Lung (tissue), 12 donors: ENCODE results near the gene UBN1. TPM values are rescaled to one million over a fixed set of nuclear protein-coding genes. Genes with fewer than 3 reads are reported as not detected.

Experiments
- ATAC-seq: fragments of 200-7000 bp; cut with Tn5 transposase; one replicate; pipeline ENCODE4 v1.9.1; 2020; ENCODE audit warnings: moderate number of reproducible peaks; ENCODE audit not compliant: insufficient read depth, low FRiP score
- DNase-seq, 3 donors: peaks; one replicate each; pipeline ENCODE4 v3.0.0-alpha.2; 2013 to 2017
- H3K27ac ChIP-seq, 2 donors: one replicate each; pipeline ENCODE4 v1.5.1; 2013; ENCODE audit warnings: mild to moderate bottlenecking in 2 of 2, moderate library complexity in 2 of 2, control low read depth in 1 of 2, inconsistent platforms in 1 of 2, low read depth in 1 of 2, low read length in 1 of 2
- H3K27me3 ChIP-seq, 3 donors: one replicate each; pipeline ENCODE4 v1.5.1; 2013; ENCODE audit warnings: low read length in 2 of 3; ENCODE audit not compliant: control insufficient read depth in 3 of 3, insufficient read depth in 3 of 3
- H3K36me3 ChIP-seq, 4 donors: one replicate each; pipeline ENCODE4 v1.5.1; 2013; ENCODE audit warnings: low read length in 4 of 4, mild to moderate bottlenecking in 1 of 4, moderate library complexity in 1 of 4; ENCODE audit not compliant: control insufficient read depth in 4 of 4, insufficient read depth in 4 of 4
- H3K4me1 ChIP-seq, 5 donors: one replicate each; pipeline ENCODE4 v1.5.1; 2013; ENCODE audit warnings: low read length in 5 of 5, mild to moderate bottlenecking in 2 of 5, moderate library complexity in 1 of 5; ENCODE audit not compliant: control insufficient read depth in 5 of 5, insufficient read depth in 5 of 5
- H3K4me3 ChIP-seq: one replicate; pipeline ENCODE4 v1.5.1; 2013; ENCODE audit warnings: mild to moderate bottlenecking, control low read depth, moderate library complexity
- H3K9ac ChIP-seq, 2 donors: one replicate each; pipeline ENCODE4 v1.5.1; 2013; ENCODE audit warnings: low read length in 2 of 2, control low read depth in 1 of 2; ENCODE audit not compliant: insufficient read depth in 1 of 2
- H3K9me3 ChIP-seq, 4 donors: one replicate each; pipeline ENCODE4 v1.5.1; 2013; ENCODE audit warnings: low read length in 3 of 4, mild to moderate bottlenecking in 1 of 4, moderate library complexity in 1 of 4; ENCODE audit not compliant: control insufficient read depth in 4 of 4, insufficient read depth in 3 of 4
- WGBS, 2 donors: extraction: QIAGEN DNeasy Blood & Tissue Kit; methylation state at CpG; one replicate each; pipeline ENCODE4 v1.1.7; 2013; 5-methylcytosine and 5-hydroxymethylcytosine counted together
- polyA plus RNA-seq, 2 donors: library from polyadenylated mRNA; stranded (reverse); fragments of 200-250 nt; gene quantifications; one replicate each; pipeline ENCODE4 v1.2.1, GENCODE V29; 2013
- total RNA-seq, 2 donors: library from RNA; depleted of rRNA in 1 of 2; stranded (reverse); fragments of >200 nt in 1 of 2; gene quantifications; one replicate each; pipeline ENCODE4 v1.2.1, GENCODE V29; 2014 to 2021
- TF ChIP-seq, protein P1 (sequence below): IDR thresholded peaks from 2 replicates; pipeline ENCODE4 v1.5.1; 2012; ENCODE audit warnings: mild to moderate bottlenecking; ENCODE audit errors: control extremely low read depth, extremely low read depth
- donor health status: control.
- donor health status: control.
- donor health status: Bipolar disorder and iron deficiency.
- donor health status: healthy.
- donor health status: DM: yes; HTN: yes; CAD: no.

The UBN1 gene
- total and polyA plus RNA-seq, 4 donors = 13.3 to 37.8 (median 19.9) TPM

DNA sequence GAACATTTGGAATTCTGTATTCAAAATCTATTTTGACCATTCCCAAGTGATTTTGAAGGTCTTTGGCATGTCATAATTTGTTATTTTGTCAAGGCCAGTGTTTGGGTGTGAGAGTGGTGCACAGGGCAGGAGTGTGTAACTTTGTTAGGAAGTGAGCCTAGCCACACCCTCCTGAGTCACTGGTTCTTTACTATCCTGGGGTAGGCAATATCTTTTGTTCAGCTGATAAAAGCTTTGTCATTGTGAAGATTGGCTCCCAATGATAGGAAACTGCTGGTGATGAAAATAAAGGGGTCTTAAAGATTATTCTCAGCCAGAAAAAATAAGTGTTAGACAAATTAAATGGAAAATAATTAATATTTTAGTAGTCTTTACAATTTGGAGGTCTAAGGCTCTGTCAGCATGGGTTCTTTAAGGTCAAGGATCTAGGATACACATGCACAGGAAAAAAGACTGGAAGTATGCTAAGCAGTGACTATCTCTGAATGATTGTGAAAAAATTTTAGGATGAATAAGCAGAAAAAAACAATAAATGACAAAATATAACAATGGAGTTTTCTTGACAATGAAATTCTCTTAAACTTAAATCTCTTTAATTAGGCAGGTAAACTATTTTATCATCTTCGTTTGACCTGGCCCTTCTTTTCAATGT, 5.1 kb downstream of the UBN1 start:
- Histone ChIP-seq H3K4me1 (peaks cover 7 to 18% (median 14%) of the 10 kb centered on the region in 5 donors), H3K27ac (peak overlapping the region; percentile 9 to 50), H3K4me3 (no peak overlapping the region), H3K27me3 (no peaks in the 10 kb centered on the region), H3K9me3 (no peaks in the 10 kb centered on the region), H3K36me3 (peaks cover 2 to 33% (median 18%) of the 10 kb centered on the region in 4 donors), H3K9ac (no peak overlapping the region)
- DNase-seq (no peak), ATAC-seq (no peak)
- 75 to 90% methylated on average over 1 of the region's 1 CpG for WGBS, 2 donors
- TF ChIP-seq, protein P1, sequence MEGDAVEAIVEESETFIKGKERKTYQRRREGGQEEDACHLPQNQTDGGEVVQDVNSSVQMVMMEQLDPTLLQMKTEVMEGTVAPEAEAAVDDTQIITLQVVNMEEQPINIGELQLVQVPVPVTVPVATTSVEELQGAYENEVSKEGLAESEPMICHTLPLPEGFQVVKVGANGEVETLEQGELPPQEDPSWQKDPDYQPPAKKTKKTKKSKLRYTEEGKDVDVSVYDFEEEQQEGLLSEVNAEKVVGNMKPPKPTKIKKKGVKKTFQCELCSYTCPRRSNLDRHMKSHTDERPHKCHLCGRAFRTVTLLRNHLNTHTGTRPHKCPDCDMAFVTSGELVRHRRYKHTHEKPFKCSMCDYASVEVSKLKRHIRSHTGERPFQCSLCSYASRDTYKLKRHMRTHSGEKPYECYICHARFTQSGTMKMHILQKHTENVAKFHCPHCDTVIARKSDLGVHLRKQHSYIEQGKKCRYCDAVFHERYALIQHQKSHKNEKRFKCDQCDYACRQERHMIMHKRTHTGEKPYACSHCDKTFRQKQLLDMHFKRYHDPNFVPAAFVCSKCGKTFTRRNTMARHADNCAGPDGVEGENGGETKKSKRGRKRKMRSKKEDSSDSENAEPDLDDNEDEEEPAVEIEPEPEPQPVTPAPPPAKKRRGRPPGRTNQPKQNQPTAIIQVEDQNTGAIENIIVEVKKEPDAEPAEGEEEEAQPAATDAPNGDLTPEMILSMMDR = no peak

DNA sequence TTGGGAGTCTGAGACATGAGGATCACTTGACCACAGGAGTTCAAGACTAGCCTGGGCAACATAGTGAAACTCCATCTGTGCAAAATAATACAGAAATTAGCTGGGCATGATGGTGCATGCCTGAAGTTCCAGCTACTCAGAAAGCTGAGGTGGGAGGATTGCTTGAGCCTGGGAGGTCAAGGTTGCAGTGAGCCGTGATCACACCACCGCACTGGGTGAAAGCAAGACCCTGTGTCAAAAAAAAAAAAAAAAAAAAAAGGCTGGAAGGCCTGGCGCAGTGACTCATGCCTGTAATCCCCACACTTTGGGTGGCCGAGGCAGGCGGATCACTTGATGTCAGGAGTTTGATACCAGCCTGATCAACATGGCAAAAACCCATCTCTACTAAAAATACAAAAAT, 8.1 kb downstream of the UBN1 start:
- no peak overlapping the region for H3K27ac ChIP-seq
- TF ChIP-seq, protein P1 = no peak
- no peaks in the 10 kb centered on the region for H3K27me3 ChIP-seq
- H3K36me3 ChIP-seq = peaks cover 26 to 53% (median 41%) of the 10 kb centered on the region in 4 donors
- ATAC-seq (no peak), DNase-seq (no peak)
- H3K4me3 ChIP-seq = no peak overlapping the region
- H3K9ac ChIP-seq = no peak overlapping the region
- H3K4me1 ChIP-seq = peaks cover 0 to 5% (median under 1%) of the 10 kb centered on the region in 5 donors
- WGBS, 2 donors = 86 to 92% methylated on average over 5 of the region's 5 CpGs
- no peaks in the 10 kb centered on the region for H3K9me3 ChIP-seq

DNA sequence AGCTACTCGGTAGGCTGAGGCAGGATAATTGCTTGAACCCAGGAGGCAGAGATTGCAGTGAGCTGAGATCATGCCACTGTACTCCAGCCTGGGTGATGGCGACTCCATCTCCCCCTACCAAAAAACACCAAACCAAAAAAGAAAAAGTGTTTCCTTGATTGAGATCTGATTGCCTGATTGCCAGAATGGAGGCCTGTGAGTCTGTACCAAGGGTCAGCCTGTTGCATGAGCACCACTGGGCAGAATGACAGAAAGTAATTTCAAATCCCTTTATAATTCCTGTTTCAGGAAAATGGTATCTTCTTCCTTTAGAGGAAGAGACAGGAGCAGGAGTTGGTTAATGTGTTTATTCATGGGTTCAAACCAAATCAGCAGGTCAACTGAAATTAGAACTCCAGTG, 8.5 kb downstream of the UBN1 start:
- H3K9ac ChIP-seq = no peak overlapping the region
- ATAC-seq = no peak
- WGBS, 2 donors = 95 to 96% methylated on average over 2 of the region's 2 CpGs
- H3K4me1 ChIP-seq = peaks cover 0 to 5% (median 0%) of the 10 kb centered on the region in 5 donors
- no peaks in the 10 kb centered on the region for H3K27me3 ChIP-seq
- no peaks in the 10 kb centered on the region for H3K9me3 ChIP-seq
- H3K36me3 ChIP-seq = peaks cover 28 to 57% (median 45%) of the 10 kb centered on the region in 4 donors
- no peak overlapping the region for H3K27ac ChIP-seq
- DNase-seq = no peak
- TF ChIP-seq, protein P1 = no peak
- no peak overlapping the region for H3K4me3 ChIP-seq
